OCI-LY1 (cell line): ENCODE results near the gene TSC22D2.

Experiments used
- CTCF ChIP-seq: fragments of 200-600 bp; sonication (generic), shearing (Covaris generic); IDR thresholded peaks from 2 replicates; pipeline ENCODE4 v1.5.1; 2017; ENCODE audit warnings: mild to moderate bottlenecking, antibody characterized with exemption, low read length, moderate library complexity, mixed read lengths
- EZH2 ChIP-seq: fragments of 200-600 bp; sonication (generic), shearing (Covaris generic); IDR thresholded peaks from 2 replicates; pipeline ENCODE4 v1.8.0; 2017; ENCODE audit warnings: borderline replicate concordance, mixed run types, mild to moderate bottlenecking, antibody characterized with exemption, low read length, moderate library complexity, mixed read lengths

- TF ChIP-seq CTCF = no peak
- no peak for TF ChIP-seq EZH2
Measured at GRCh38 chr3:150494411-150494977, 86.4 kb downstream of the TSC22D2 start.
